D721Med (cell line): Measurements from ENCODE around the gene TJP3.
A peak's percentile ranks its signal among the peaks of the same experiment; 100 is the strongest.

Experiments used
- DNase-seq: peaks from one replicate; pipeline ENCODE4 v3.0.0; 2011; ENCODE audit warnings: low spot score; ENCODE audit not compliant: insufficient read length
- FAIRE-seq: peaks from 2 replicates; lab custom pipeline; 2011; peaks lifted over from hg19 to GRCh38; lab: Jason Lieb, UNC
- CTCF ChIP-seq: IDR thresholded peaks from 2 replicates; pipeline ENCODE4 v1.5.1; 2012; ENCODE audit warnings: mild to moderate bottlenecking, control low read depth; ENCODE audit not compliant: insufficient read depth; ENCODE audit errors: missing control alignments

Gene TJP3

GRCh38 chr19:3768748-3769099 is 60.5 kb downstream of the TJP3 start:
- no peak for FAIRE-seq
- DNase-seq, result no peak
- TF ChIP-seq CTCF, result no peak

GRCh38 chr19:3769494-3769893 is 61.3 kb downstream of the TJP3 start:
- no peak for TF ChIP-seq CTCF
- no peak for FAIRE-seq
- no peak for DNase-seq

GRCh38 chr19:3770136-3770999 is 62.2 kb downstream of the TJP3 start:
- no peak for FAIRE-seq

GRCh38 chr19:3771000-3771905 is 63.1 kb downstream of the TJP3 start:
- DNase-seq (no peak), FAIRE-seq (no peak)
- TF ChIP-seq CTCF, result no peak

More at GRCh38 chr19:3770136-3770999, 62.2 kb downstream of the TJP3 start:
- no peak for TF ChIP-seq CTCF
- no peak for DNase-seq

GRCh38 chr19:3771906-3772455 is 63.8 kb downstream of the TJP3 start, which contains the start of gene RAX2:
Gene RAX2, minus strand, starts transcription at chr19:3772228. Its CDS starts 486 bp downstream, at chr19:3771742.
- TF ChIP-seq CTCF, result no peak
- DNase-seq (peak; percentile 90), FAIRE-seq (no peak)

GRCh38 chr19:3773814-3774515 is 65.8 kb downstream of the TJP3 start:
- FAIRE-seq, result no peak
- TF ChIP-seq CTCF, result no peak
- no peak for DNase-seq
